Lower leg skin (tissue), 3 donors: ENCODE results near the gene CYLD.

Experiments
- POLR2A ChIP-seq, 2 donors: fragments of 450-650 bp; IDR thresholded peaks; one replicate each; pipeline ENCODE4 v1.6.1; 2016 to 2017; ENCODE audit warnings: antibody characterized with exemption in 2 of 2, mild to moderate bottlenecking in 1 of 2, moderate library complexity in 1 of 2
- TF ChIP-seq, protein P1 (sequence below), 3 donors: fragments of 450-650 bp; IDR thresholded peaks; one replicate each; pipeline ENCODE4 v1.5.1; 2016; ENCODE audit warnings: antibody characterized with exemption in 3 of 3, mild to moderate bottlenecking in 3 of 3, moderate library complexity in 2 of 3

DNA sequence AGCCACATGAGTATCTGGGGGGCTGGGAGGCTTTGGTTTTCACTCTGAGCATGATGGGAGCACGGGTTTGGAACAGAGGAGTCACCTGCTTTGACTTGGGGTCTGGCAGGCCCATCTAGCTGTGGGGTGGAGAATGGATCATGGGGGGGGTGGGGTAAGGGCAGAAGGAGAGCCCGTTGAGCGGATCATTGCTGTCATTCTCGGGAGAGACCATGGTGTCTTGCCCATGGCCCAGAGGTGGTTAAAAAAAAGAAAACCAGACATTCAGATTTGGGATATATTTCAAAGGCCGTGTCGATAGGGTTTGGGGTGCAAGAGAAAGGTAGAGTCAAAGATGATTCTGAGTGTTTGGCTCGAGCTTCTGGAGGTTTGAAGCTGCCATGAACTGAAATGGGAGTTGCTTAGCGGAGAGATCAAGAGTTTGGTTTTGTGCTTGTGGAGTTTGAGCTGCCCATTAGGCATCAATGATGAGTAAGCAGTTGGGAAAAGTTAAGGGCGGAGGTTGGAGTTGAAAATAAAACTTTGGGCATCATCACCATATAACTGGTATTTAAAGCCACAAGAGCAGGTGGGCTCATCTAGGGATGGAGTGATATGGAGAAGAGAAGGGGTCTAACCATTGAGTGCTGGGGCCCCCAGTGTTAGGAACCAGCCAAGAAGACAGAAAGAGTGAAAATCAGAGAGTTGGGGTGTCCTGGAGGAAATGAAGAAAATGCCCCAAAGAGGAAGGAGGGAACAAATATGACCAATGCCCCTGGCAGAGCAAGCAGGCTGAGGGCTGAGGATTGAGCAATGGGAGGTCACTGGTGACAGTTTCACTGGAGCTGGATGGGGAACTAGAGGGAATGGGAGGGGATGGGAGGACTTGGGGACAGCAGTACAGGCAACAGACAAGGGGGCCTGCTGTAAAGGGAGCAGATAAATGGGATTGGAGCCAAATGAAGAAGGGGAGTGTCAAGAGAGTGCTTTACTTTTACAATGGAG is 46.6 kb upstream of the CYLD start:
- TF ChIP-seq, protein P1, sequence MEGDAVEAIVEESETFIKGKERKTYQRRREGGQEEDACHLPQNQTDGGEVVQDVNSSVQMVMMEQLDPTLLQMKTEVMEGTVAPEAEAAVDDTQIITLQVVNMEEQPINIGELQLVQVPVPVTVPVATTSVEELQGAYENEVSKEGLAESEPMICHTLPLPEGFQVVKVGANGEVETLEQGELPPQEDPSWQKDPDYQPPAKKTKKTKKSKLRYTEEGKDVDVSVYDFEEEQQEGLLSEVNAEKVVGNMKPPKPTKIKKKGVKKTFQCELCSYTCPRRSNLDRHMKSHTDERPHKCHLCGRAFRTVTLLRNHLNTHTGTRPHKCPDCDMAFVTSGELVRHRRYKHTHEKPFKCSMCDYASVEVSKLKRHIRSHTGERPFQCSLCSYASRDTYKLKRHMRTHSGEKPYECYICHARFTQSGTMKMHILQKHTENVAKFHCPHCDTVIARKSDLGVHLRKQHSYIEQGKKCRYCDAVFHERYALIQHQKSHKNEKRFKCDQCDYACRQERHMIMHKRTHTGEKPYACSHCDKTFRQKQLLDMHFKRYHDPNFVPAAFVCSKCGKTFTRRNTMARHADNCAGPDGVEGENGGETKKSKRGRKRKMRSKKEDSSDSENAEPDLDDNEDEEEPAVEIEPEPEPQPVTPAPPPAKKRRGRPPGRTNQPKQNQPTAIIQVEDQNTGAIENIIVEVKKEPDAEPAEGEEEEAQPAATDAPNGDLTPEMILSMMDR (IDR thresholded peaks at IDR 0.05), result no peak
- no peak for TF ChIP-seq POLR2A (IDR thresholded peaks at IDR 0.05)
